HG03135 (cell line): ENCODE data around the gene TSPAN5.
"Not testable (repeated sequence)": the region's sequence is repeated elsewhere in the genome, so short reads cannot be mapped to it uniquely, and the experiment has no call there.

Experiments used
- ATAC-seq: cut with Tn5 transposase; IDR thresholded peaks from one replicate; pipeline ENCODE4 v1.9.1; 2021; ENCODE audit warnings: mild to moderate bottlenecking, moderate library complexity; ENCODE audit not compliant: unreplicated experiment

TSPAN5 gene

GRCh38 chr4:98504091-98504490 is 154.3 kb downstream of the TSPAN5 start:
- no peak for ATAC-seq

GRCh38 chr4:98503676-98504075 is 154.7 kb downstream of the TSPAN5 start:
- no peak for ATAC-seq

GRCh38 chr4:98502624-98503023 is 155.8 kb downstream of the TSPAN5 start:
- ATAC-seq = no peak

GRCh38 chr4:98502031-98502430 is 156.4 kb downstream of the TSPAN5 start:
- no peak for ATAC-seq

- ATAC-seq = no peak
These were observed 157.0 kb downstream of the TSPAN5 start for GRCh38 chr4:98501383-98501782.

- ATAC-seq = no peak
These were observed 159.6 kb downstream of the TSPAN5 start for GRCh38 chr4:98498774-98499173.

- ATAC-seq = no peak
These were observed 162.1 kb downstream of the TSPAN5 start for GRCh38 chr4:98496152-98496845.

GRCh38 chr4:98493296-98493695 is 165.1 kb downstream of the TSPAN5 start:
- peak; percentile 74 for ATAC-seq

- ATAC-seq = no peak
These were observed 166.4 kb downstream of the TSPAN5 start for GRCh38 chr4:98491899-98492559.

GRCh38 chr4:98490251-98490650 is 168.2 kb downstream of the TSPAN5 start:
- no peak for ATAC-seq

GRCh38 chr4:98485816-98486345 is 172.5 kb downstream of the TSPAN5 start:
- no peak for ATAC-seq

- no peak for ATAC-seq
These were observed 174.4 kb downstream of the TSPAN5 start for GRCh38 chr4:98484031-98484430.

GRCh38 chr4:98482847-98483806 is 175.3 kb downstream of the TSPAN5 start:
- ATAC-seq = peak; percentile 78

GRCh38 chr4:98482503-98482846 is 175.9 kb downstream of the TSPAN5 start:
- peak; percentile 11 for ATAC-seq

- no peak for ATAC-seq
These were observed 177.2 kb downstream of the TSPAN5 start for GRCh38 chr4:98481167-98481566.

GRCh38 chr4:98480535-98480934 is 177.9 kb downstream of the TSPAN5 start:
- ATAC-seq = no peak

- ATAC-seq = not testable (repeated sequence)
These were observed 178.8 kb downstream of the TSPAN5 start for GRCh38 chr4:98479590-98479989.

GRCh38 chr4:98476891-98477290 is 181.5 kb downstream of the TSPAN5 start:
- ATAC-seq = no peak

- ATAC-seq = no peak
These were observed 184.0 kb downstream of the TSPAN5 start for GRCh38 chr4:98474408-98474844.

GRCh38 chr4:98473046-98473445 is 185.4 kb downstream of the TSPAN5 start:
- no peak for ATAC-seq

- ATAC-seq = no peak
These were observed 187.6 kb downstream of the TSPAN5 start for GRCh38 chr4:98470831-98471230.
